Measurements from ENCODE around the gene NFATC3. TPM values are rescaled to one million over a fixed set of nuclear protein-coding genes. Genes with fewer than 3 reads are reported as not detected.
"Not testable (repeated sequence)": the region's sequence is repeated elsewhere in the genome, so short reads cannot be mapped to it uniquely, and the experiment has no call there.

Gene NFATC3
- total RNA-seq, 1 experiment from 2014 or later = 22.9 TPM

- Histone ChIP-seq H3K4me3 (ENCODE audit: insufficient read depth, low read depth, low read length) (no peak overlapping the region), H3K27me3 (ENCODE audit: control insufficient read depth, insufficient read depth, low read length) (no peaks in the 10 kb centered on the region), H3K36me3 (replicated peaks; ENCODE audit: control insufficient read depth, insufficient read depth, low read length) (no peaks in the 10 kb centered on the region)
- no peak for DNase-seq
These were observed 28.0 kb downstream of the NFATC3 start for GRCh38 chr16:68113059-68113761.

DNA sequence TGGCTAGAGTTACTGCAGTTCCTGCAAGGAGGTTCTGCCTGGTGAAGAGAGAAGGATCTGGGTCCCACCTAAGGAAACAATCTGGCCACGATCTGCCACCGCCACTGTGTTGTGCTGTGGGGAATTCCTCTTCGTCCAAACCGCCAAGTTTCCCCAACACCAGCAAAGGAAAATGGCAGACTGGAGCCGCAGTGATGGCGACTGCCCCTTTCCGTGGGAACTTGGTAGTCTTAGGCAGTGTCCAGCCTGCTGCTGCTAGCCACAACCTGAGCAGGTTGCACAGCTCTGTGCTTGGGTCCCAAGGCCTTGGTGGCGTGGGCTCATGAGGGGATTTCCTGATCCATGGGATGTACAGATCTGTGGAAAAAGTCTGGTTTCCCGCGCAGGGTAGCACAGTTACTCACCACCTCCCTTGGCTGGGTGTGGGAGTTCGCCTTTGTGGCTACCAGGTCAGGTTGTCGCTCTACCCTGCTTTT lies 28.6 kb downstream of the NFATC3 start:
- DNase-seq = no peak
- H3K4me3 ChIP-seq (ENCODE audit: insufficient read depth, low read depth, low read length) = no peak overlapping the region
- no peaks in the 10 kb centered on the region for H3K36me3 ChIP-seq (replicated peaks; ENCODE audit: control insufficient read depth, insufficient read depth, low read length)
- H3K27me3 ChIP-seq (ENCODE audit: control insufficient read depth, insufficient read depth, low read length) = no peaks in the 10 kb centered on the region

- not testable (repeated sequence) for H3K4me3 ChIP-seq (ENCODE audit: insufficient read depth, low read depth, low read length); H3K27me3 ChIP-seq (ENCODE audit: control insufficient read depth, insufficient read depth, low read length); DNase-seq; H3K36me3 ChIP-seq (replicated peaks; ENCODE audit: control insufficient read depth, insufficient read depth, low read length)
These were observed 29.8 kb downstream of the NFATC3 start for GRCh38 chr16:68114939-68115338.

DNA sequence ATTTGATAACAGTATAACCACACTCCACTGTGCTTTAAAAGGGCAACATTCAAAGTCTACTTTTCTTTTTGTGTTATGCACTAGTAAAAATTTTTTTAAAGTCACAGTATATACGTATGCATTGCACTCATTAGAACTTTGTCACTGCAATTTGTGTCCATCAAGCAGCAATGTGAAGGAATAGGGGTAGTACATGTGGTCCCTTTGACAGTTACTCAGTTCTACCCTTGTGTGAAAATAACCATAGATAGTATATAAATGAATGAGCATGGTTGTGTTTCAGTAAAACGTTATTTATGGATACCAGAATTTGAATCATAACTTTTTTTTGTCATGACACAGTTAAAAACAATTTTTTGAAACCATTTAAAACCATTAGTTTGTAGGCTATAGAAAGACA lies 30.7 kb downstream of the NFATC3 start:
- no peak for DNase-seq
- no peaks in the 10 kb centered on the region for H3K36me3 ChIP-seq (replicated peaks; ENCODE audit: control insufficient read depth, insufficient read depth, low read length)
- no peak overlapping the region for H3K4me3 ChIP-seq (ENCODE audit: insufficient read depth, low read depth, low read length)
- H3K27me3 ChIP-seq (ENCODE audit: control insufficient read depth, insufficient read depth, low read length) = no peaks in the 10 kb centered on the region

- H3K27me3 ChIP-seq (ENCODE audit: control insufficient read depth, insufficient read depth, low read length) = no peaks in the 10 kb centered on the region
- H3K36me3 ChIP-seq (replicated peaks; ENCODE audit: control insufficient read depth, insufficient read depth, low read length) = no peaks in the 10 kb centered on the region
- no peak overlapping the region for H3K4me3 ChIP-seq (ENCODE audit: insufficient read depth, low read depth, low read length)
- no peak for DNase-seq
These were observed 31.2 kb downstream of the NFATC3 start for GRCh38 chr16:68116256-68116867.

GRCh38 chr16:68117884-68118283 lies 32.7 kb downstream of the NFATC3 start:
- DNase-seq = no peak
- Histone ChIP-seq H3K4me3 (ENCODE audit: insufficient read depth, low read depth, low read length) (no peak overlapping the region), H3K36me3 (replicated peaks; ENCODE audit: control insufficient read depth, insufficient read depth, low read length) (no peaks in the 10 kb centered on the region)

GRCh38 chr16:68118954-68119353 lies 33.8 kb downstream of the NFATC3 start:
- H3K27me3 ChIP-seq (ENCODE audit: control insufficient read depth, insufficient read depth, low read length); H3K36me3 ChIP-seq (replicated peaks; ENCODE audit: control insufficient read depth, insufficient read depth, low read length); DNase-seq; H3K4me3 ChIP-seq (ENCODE audit: insufficient read depth, low read depth, low read length): not testable (repeated sequence)

More at GRCh38 chr16:68117884-68118283, 32.7 kb downstream of the NFATC3 start:
- no peaks in the 10 kb centered on the region for H3K27me3 ChIP-seq (ENCODE audit: control insufficient read depth, insufficient read depth, low read length)

GRCh38 chr16:68120496-68120895 lies 35.3 kb downstream of the NFATC3 start:
- H3K27me3 ChIP-seq (ENCODE audit: control insufficient read depth, insufficient read depth, low read length); H3K36me3 ChIP-seq (replicated peaks; ENCODE audit: control insufficient read depth, insufficient read depth, low read length); H3K4me3 ChIP-seq (ENCODE audit: insufficient read depth, low read depth, low read length); DNase-seq: not testable (repeated sequence)

DNA sequence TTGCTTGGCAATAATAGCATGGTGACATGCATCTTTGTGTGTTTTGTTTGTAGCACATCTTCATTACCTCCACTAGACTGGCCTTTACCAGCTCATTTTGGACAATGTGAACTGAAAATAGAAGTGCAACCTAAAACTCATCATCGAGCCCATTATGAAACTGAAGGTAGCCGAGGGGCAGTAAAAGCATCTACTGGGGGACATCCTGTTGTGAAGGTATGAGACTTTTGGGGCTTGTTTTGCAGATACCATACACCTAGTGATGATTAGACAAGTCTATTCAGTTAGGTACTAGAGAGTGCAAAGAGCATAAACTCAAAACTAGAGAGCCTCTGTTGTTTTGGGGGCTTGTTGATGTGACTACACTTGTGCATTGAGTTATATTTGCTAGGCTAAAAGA lies 41.2 kb downstream of the NFATC3 start:
- DNase-seq = no peak
- H3K27me3 ChIP-seq (ENCODE audit: control insufficient read depth, insufficient read depth, low read length) = no peaks in the 10 kb centered on the region
- no peak overlapping the region for H3K4me3 ChIP-seq (ENCODE audit: insufficient read depth, low read depth, low read length)

GRCh38 chr16:68128577-68129305 lies 43.6 kb downstream of the NFATC3 start:
- H3K4me3 ChIP-seq (ENCODE audit: insufficient read depth, low read depth, low read length) = no peak overlapping the region
- no peaks in the 10 kb centered on the region for H3K27me3 ChIP-seq (ENCODE audit: control insufficient read depth, insufficient read depth, low read length)
- 0 out of 2 replicates have a peak, but pooled peaks cover 2% of the 10 kb centered on the region for H3K36me3 ChIP-seq (replicated peaks; ENCODE audit: control insufficient read depth, insufficient read depth, low read length)
- DNase-seq = no peak

More for the DNA sequence above, 41.2 kb downstream of the NFATC3 start:
- H3K36me3 ChIP-seq (replicated peaks; ENCODE audit: control insufficient read depth, insufficient read depth, low read length) = 0 out of 2 replicates have a peak, but pooled peaks cover 2% of the 10 kb centered on the region

GRCh38 chr16:68130520-68130919 lies 45.4 kb downstream of the NFATC3 start:
- Histone ChIP-seq H3K27me3 (ENCODE audit: control insufficient read depth, insufficient read depth, low read length) (no peaks in the 10 kb centered on the region), H3K36me3 (replicated peaks; ENCODE audit: control insufficient read depth, insufficient read depth, low read length) (0 out of 2 replicates have a peak, but pooled peaks cover 2% of the 10 kb centered on the region), H3K4me3 (ENCODE audit: insufficient read depth, low read depth, low read length) (no peak overlapping the region)
- no peak for DNase-seq

DNA sequence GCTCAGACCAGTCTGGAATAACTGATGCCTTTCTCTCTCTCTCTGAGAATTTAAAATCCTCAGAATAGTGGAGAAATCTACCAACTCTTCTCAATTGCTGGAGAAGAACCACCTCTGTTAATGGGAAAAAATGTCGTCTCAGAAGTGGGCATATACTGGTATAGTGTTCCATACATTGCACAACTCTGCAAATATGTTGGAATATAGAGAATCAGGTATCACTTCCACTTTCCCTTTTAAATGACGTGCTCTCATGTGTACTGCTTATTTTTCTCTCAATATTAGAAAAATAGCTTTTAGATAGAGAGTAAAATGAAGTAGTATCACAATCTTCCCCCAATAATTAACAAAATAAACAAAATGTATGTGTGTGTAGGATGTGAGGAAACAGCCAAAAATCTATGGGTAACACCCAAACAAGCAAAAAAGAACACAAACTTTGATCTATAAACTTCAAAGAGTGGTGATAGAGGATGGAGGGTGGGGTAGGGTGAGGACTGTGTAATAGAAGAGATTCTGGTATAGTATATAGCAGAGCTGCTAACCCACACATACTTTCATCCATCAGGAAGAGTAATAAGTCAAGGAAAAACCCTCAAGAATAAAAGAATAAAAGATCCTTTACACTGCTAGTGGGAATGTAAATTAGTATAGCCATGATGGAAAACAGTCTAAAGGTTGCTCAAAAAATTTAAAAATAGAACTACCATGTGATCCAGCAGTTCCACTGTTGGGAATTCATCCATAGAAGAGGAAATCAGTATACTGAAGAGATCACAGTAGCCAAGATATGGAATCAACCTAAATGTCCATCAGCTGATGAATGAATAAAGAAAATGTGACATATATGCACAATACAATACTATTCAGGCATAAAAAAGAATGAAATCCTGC lies 46.9 kb downstream of the NFATC3 start:
- Histone ChIP-seq H3K27me3 (ENCODE audit: control insufficient read depth, insufficient read depth, low read length) (no peaks in the 10 kb centered on the region), H3K36me3 (replicated peaks; ENCODE audit: control insufficient read depth, insufficient read depth, low read length) (no peaks in the 10 kb centered on the region), H3K4me3 (ENCODE audit: insufficient read depth, low read depth, low read length) (no peak overlapping the region)
- no peak for DNase-seq

GRCh38 chr16:68133000-68133399 lies 47.8 kb downstream of the NFATC3 start:
- not testable (repeated sequence) for DNase-seq; H3K27me3 ChIP-seq (ENCODE audit: control insufficient read depth, insufficient read depth, low read length); H3K4me3 ChIP-seq (ENCODE audit: insufficient read depth, low read depth, low read length); H3K36me3 ChIP-seq (replicated peaks; ENCODE audit: control insufficient read depth, insufficient read depth, low read length)

DNA sequence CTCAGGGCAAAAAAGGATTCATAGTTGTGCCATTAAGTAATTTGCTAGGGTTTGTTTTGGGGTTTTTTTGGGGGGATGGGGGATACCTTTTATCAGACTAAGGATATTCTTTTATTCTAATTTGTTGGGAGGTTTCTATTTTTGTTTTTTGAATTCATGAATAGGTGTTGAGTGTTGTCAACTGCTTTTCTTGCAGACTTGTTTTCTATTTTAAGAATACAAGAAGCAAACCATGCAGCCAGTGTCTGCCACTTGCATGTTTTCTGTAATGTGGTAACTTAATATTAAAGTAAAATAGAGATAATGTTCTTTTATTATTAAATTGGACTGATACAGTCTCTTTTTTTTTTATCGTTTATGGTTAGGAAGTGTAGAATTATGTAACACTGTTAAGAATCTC lies 49.5 kb downstream of the NFATC3 start:
- Histone ChIP-seq H3K4me3 (ENCODE audit: insufficient read depth, low read depth, low read length) (no peak overlapping the region), H3K27me3 (ENCODE audit: control insufficient read depth, insufficient read depth, low read length) (no peaks in the 10 kb centered on the region), H3K36me3 (replicated peaks; ENCODE audit: control insufficient read depth, insufficient read depth, low read length) (no peaks in the 10 kb centered on the region)
- no peak for DNase-seq
